K562 (cell line): Measurements from ENCODE around the gene SLC5A2. TPM values are rescaled to one million over a fixed set of nuclear protein-coding genes. Genes with fewer than 3 reads are reported as not detected.

ENCODE experiments used
- CBFA2T3 ChIP-seq: fragments of 450-650 bp; IDR thresholded peaks from 2 replicates; pipeline ENCODE4 v1.6.1; 2017
- CEBPG ChIP-seq, 3 experiments: fragments of 200-800 bp in 1 of 3; sonication (Bioruptor generic) in 1 of 3; sonication (generic) in 1 of 3; formaldehyde crosslinking in 1 of 3; IDR thresholded peaks in 2 of 3; conservative IDR thresholded peaks in 1 of 3; 2 replicates each; pipeline versions ENCODE4 v1.6.1 to v1.8.0; 2016 to 2022; ENCODE audit warnings: missing compliant biosample characterization in 2 of 3, missing genetic modification characterization in 2 of 3, mild to moderate bottlenecking in 1 of 3, missing genetic modification reagents in 1 of 3
- CTBP1 ChIP-seq: fragments of 450-650 bp; IDR thresholded peaks from 2 replicates; pipeline ENCODE4 v1.6.1; 2016; ENCODE audit warnings: borderline replicate concordance
- E2F8 ChIP-seq: fragments of 450-650 bp; IDR thresholded peaks from 2 replicates; pipeline ENCODE4 v1.7.1; 2018; ENCODE audit warnings: mild to moderate bottlenecking, low read depth; ENCODE audit not compliant: partially characterized antibody
- FOS ChIP-seq: IDR thresholded peaks from 3 replicates; pipeline ENCODE4 v1.6.1; 2011; ENCODE audit not compliant: insufficient read length; ENCODE audit errors: extremely low read depth
- POLR3A ChIP-seq: IDR thresholded peaks from 2 replicates; pipeline ENCODE4 v1.6.1; 2011; ENCODE audit warnings: borderline replicate concordance, mild to moderate bottlenecking, moderate library complexity; ENCODE audit not compliant: insufficient read length, insufficient read depth; ENCODE audit errors: extremely low read depth
- RBM34 ChIP-seq: fragments of 200-400 bp; formaldehyde crosslinking; IDR thresholded peaks from 2 replicates; pipeline ENCODE4 v1.6.1; 2018; ENCODE audit warnings: low read length, borderline replicate concordance; ENCODE audit not compliant: insufficient read depth
- RCOR1 ChIP-seq, 2 experiments: IDR thresholded peaks; 2 replicates each; pipeline ENCODE4 v1.6.1; 2012; ENCODE audit warnings: low read depth in 2 of 2, low read length in 2 of 2, borderline replicate concordance in 1 of 2, improper control_type of control experiment in 1 of 2
- SMARCE1 ChIP-seq: fragments of 450-650 bp; IDR thresholded peaks from 2 replicates; pipeline ENCODE4 v1.7.1; 2016; ENCODE audit warnings: mild to moderate bottlenecking
- TOE1 ChIP-seq, 2 experiments: fragments of 450-650 bp in 1 of 2; sonication (generic) in 1 of 2; formaldehyde crosslinking in 1 of 2; IDR thresholded peaks; 2 replicates each; pipeline versions ENCODE4 v1.7.1 to v1.8.0; 2016 to 2022; ENCODE audit warnings: borderline replicate concordance in 2 of 2, mild to moderate bottlenecking in 2 of 2, antibody characterized with exemption in 1 of 2, inconsistent platforms in 1 of 2, low read depth in 1 of 2, missing genetic modification reagents in 1 of 2, moderate library complexity in 1 of 2
- polyA plus RNA-seq, 8 experiments: library from polyadenylated mRNA; depleted of rRNA in 4 of 8; stranded (reverse) in 5 of 8; unstranded in 3 of 8; fragments of >200 nt; fragmentation: Nextera tagmentation in 2 of 8; fragmentation: Illumina TruSeq in 1 of 8; extraction: Ambion mirVana in 2 of 8; extraction: Trizol in 1 of 8; gene quantifications; 2 replicates each; pipeline versions ENCODE4 v1.2.1 to v1.2.3, GENCODE V29; 2011 to 2014; ENCODE audit warnings: inconsistent platforms in 1 of 8, missing spikeins in 1 of 8
- total RNA-seq, 7 experiments: library from RNA; depleted of rRNA in 6 of 7; stranded (reverse); fragments of >200 nt in 6 of 7; fragmentation: Illumina TruSeq in 2 of 7; extraction: Trizol in 2 of 7; gene quantifications; 2 replicates each; pipeline versions ENCODE4 v1.2.1 to v1.2.3, GENCODE V29; 2011 to 2021; ENCODE audit warnings: low replicate concordance in 1 of 7

The SLC5A2 gene
- total and polyA plus RNA-seq, 9 of the 15 experiments (the other 6 are each of a cell fraction or from before 2014, with no cell fraction given): 0.07 to 2.7 (median 2.2) TPM; not detected in 6

GRCh38 chr16:31535737-31536136 lies 52.8 kb downstream of the SLC5A2 start (continued):
- TF ChIP-seq TOE1 (IDR thresholded peaks at IDR 0.05; ENCODE audit: borderline replicate concordance): no peak
- TF ChIP-seq TOE1 (CRISPR knock-in tag; IDR thresholded peaks at IDR 0.05; ENCODE audit: borderline replicate concordance, low read depth): no peak
- TF ChIP-seq CBFA2T3: peak; percentile 78
- no peak for TF ChIP-seq POLR3A
- no peak for TF ChIP-seq E2F8
- TF ChIP-seq SMARCE1: peak; percentile 63; the same call in 1 of the 2 replicates
- TF ChIP-seq RBM34: no peak
- no peak for TF ChIP-seq CEBPG (CRISPR knock-in tag; IDR thresholded peaks at IDR 0.05)
- no peak for TF ChIP-seq CEBPG (tag; conservative IDR thresholded peaks at IDR 0.05 in 1 of 2, IDR thresholded peaks at IDR 0.05 in 1 of 2)
- TF ChIP-seq CTBP1: peak; percentile 66; the same call in 1 of the 2 replicates
- TF ChIP-seq RCOR1 (IDR thresholded peaks at IDR 0.05; ENCODE audit: borderline replicate concordance in 1 of 2, low read depth in 2 of 2, low read length in 2 of 2): peak in 1 of 2 experiments; percentile 77; a peak in 2 of 4 replicates
- no peak for TF ChIP-seq FOS
